Epithelial cell of proximal tubule (primary cell): Measurements from ENCODE around the gene UTP25. TPM values are rescaled to one million over a fixed set of nuclear protein-coding genes. Genes with fewer than 3 reads are reported as not detected.
"Not testable (repeated sequence)": the region's sequence is repeated elsewhere in the genome, so short reads cannot be mapped to it uniquely, and the experiment has no call there.

Experiments used
- DNase-seq: peaks from one replicate; pipeline ENCODE4 v3.0.0-alpha.2; 2011; ENCODE audit warnings: low read depth
- H3K4me3 ChIP-seq: 2 replicates; pipeline ENCODE4 v1.5.1; 2011; ENCODE audit warnings: low read depth, mild to moderate bottlenecking, low read length
- total RNA-seq: library from RNA; depleted of rRNA; stranded (reverse); fragments of >200 nt; gene quantifications from 2 replicates; pipeline ENCODE4 v1.2.3, GENCODE V29; 2015
- TF ChIP-seq, protein P1 (sequence below): conservative IDR thresholded peaks from 2 replicates; pipeline ENCODE4 v1.5.1; 2012; ENCODE audit warnings: low read depth, mild to moderate bottlenecking, low read length

Gene UTP25
- total RNA-seq, 1 donor from 2014 or later = 7.5 TPM

DNA sequence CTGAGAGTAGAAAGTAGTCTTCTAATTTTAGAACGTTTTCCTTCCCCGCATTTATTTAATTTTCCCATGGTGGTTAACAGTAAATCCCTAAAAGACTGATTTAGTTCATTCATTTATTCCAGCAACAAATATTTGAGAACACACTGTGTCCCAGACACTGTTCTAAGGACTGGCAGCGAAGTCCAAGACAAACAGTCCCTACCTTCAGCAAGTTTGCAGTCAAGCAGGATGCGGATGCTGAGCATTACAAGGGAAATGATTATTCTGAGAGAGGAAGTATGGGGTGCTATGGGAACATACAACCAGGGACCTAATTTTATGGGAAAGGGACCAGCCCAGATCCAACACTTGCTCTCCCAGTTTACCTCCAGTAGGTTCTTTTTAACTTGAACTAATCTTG lies 42.2 kb upstream of the UTP25 start:
- H3K4me3 ChIP-seq = no peak overlapping the region
- no peak for DNase-seq
- TF ChIP-seq, protein P1, sequence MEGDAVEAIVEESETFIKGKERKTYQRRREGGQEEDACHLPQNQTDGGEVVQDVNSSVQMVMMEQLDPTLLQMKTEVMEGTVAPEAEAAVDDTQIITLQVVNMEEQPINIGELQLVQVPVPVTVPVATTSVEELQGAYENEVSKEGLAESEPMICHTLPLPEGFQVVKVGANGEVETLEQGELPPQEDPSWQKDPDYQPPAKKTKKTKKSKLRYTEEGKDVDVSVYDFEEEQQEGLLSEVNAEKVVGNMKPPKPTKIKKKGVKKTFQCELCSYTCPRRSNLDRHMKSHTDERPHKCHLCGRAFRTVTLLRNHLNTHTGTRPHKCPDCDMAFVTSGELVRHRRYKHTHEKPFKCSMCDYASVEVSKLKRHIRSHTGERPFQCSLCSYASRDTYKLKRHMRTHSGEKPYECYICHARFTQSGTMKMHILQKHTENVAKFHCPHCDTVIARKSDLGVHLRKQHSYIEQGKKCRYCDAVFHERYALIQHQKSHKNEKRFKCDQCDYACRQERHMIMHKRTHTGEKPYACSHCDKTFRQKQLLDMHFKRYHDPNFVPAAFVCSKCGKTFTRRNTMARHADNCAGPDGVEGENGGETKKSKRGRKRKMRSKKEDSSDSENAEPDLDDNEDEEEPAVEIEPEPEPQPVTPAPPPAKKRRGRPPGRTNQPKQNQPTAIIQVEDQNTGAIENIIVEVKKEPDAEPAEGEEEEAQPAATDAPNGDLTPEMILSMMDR = no peak

DNA sequence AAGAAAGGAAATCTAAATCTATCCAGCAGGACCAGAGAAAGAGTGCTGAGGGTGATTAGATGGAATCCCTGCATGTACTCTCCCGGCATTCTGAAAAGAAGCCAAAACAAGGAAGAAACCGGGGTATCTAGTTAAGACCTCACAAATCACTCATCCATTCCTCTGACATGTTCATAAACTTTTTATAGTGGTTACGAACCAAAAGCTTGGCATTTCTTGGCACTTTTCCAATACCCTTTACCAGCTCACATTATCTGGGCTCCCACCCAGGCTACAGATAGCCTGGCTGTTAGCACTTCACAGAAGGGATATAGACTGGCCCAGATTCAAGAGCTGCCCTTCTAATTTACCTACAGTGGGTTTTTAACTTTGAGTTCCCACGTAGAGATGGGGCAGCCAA lies 41.6 kb upstream of the UTP25 start:
- no peak for DNase-seq

DNA sequence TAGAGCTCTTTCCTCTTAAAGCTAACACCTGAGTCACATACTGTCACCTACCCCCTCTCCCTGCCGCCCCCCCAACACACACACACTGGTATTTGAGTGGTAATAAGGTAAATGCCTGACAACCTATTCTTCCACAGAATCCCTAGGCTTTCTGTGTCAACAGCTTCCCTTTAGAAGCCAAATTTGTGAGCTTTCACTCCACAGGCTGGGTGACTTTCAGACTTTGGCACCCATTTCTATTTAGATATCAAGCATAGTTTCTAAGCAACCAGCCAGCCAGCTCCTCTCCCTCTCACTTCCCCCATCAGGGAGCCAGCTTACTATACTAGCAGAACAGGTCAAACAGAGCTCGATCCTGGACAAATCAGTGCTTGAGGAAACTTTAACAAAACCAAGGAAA lies 40.2 kb upstream of the UTP25 start:
- TF ChIP-seq, protein P1 = no peak
- no peak overlapping the region for H3K4me3 ChIP-seq
- DNase-seq = no peak

More for the DNA sequence above, 41.6 kb upstream of the UTP25 start:
- TF ChIP-seq, protein P1 = no peak
- no peak overlapping the region for H3K4me3 ChIP-seq

DNA sequence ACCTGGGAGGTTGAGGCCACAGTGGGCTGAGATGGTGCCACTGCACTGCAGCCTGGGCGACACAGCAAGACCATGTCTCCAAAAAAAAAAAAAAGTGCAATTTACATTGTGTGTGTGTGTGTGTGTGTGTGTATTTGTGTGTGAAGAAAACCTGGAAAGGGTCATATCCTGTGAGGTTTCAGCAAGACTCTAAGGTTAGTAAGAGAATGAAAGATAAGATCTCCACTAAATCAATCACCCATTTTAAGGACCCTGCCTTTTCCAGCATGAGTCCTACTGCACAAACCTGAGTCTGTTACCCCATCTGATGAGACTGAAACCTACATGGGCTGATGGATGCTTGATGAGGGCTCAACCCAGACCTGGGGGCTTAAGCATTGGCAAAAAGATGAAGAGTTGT lies 38.5 kb upstream of the UTP25 start:
- no peak overlapping the region for H3K4me3 ChIP-seq
- TF ChIP-seq, protein P1 = no peak
- no peak for DNase-seq

DNA sequence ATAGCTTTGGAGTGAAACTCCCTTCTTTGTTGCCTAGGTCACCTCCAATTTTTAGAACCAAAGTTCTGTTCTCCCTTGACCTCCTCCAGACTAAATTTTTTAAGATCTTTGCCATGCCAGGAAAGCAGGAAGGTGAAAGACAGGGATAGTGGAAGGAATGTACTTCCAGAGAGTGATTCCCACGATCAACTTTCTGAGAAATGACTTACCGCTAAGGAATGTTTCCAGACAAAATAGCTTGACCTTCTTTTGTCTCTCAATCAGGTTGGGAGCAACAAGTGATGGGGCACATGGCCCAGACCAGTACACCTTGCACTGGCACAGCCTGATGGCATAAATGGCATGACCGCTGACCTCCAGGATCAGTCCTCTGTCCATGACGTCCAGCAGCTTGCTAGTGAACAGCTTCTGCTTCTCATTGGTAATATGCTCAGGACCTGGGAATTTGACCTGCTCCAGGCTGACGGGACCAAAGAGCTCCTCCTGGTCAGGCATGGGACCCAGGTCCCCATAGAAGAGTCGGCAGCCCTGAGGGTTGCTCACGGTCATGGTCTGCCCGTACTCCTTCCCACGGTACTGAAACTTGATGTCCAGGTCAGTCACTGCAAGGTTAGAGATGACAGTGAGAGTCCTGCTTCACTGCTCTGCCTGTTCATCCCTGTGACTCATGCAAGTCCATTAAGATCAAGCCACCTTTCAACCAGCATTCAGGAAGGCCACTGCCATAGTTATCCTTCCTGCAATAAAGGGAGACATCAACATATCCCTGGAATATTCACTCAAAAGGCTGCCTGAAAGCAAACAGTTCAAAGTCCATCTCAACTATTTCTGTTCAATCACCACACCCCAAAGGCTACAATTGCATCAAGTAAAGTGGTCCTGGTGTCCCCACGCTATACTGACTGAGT lies 37.2 kb upstream of the UTP25 start:
- TF ChIP-seq, protein P1 = no peak
- no peak for DNase-seq
- H3K4me3 ChIP-seq = no peak overlapping the region

DNA sequence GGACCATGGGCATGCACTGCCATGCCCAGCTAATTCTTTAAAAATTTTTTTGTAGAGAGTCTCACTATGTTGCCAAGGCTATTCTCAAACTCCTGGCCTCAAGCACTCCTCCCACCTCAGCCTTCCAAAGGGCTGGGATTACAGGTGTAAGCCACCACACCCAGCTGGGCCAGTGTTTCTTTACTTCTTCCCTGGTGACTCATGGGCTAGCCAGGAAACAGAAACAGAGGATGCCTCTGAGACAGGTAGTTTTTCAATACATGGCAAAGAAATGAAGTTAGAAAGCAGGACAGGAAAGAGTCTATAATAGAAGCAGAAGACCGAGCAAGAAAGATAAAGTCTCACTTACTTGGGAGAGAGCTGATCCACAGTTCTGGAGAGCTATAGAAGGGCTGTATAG lies 35.9 kb upstream of the UTP25 start:
- H3K4me3 ChIP-seq = no peak overlapping the region
- TF ChIP-seq, protein P1 = no peak
- DNase-seq = no peak

DNA sequence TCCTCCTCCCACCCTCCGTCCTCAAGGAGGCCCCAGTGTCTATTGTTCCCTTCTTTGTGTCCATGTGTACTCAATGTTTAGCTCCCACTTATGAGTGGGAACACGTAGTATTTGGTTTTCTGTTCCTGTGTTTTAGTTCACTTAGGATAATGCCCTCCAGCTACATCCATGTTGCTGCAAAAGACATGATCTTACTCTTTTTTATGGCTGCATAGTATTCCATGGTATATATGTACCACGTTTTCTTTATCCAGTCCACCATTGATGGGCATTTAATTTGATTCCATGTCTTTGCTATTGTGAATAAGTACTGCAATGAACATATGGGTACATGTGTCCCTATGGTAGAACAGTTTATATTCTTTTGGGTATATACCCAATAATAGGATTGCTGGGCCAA lies 34.1 kb upstream of the UTP25 start:
- H3K4me3 ChIP-seq, DNase-seq: not testable (repeated sequence)
